Mesenchymal stem cell (in vitro differentiated cells and primary cell): ENCODE data around the gene NUDCD3.

Experiments
- DNase-seq: peaks from one replicate; pipeline ENCODE4 v3.0.0-alpha.2; 2013
- H2AFZ ChIP-seq: one replicate; pipeline ENCODE4 v1.6.1; 2013; ENCODE audit warnings: low read depth, mild to moderate bottlenecking, control low read depth, inconsistent platforms, low read length, moderate library complexity
- H2AK5ac ChIP-seq: 2 replicates; pipeline ENCODE4 v1.6.1; 2013; ENCODE audit warnings: low read length, moderate library complexity, mild to moderate bottlenecking, inconsistent platforms; ENCODE audit not compliant: severe bottlenecking
- H2BK120ac ChIP-seq: one replicate; pipeline ENCODE4 v1.6.1; 2013; ENCODE audit warnings: low read depth, mild to moderate bottlenecking, inconsistent platforms, low read length, moderate library complexity
- H2BK12ac ChIP-seq, 2 experiments: one replicate each; pipeline ENCODE4 v1.6.1; 2013; ENCODE audit warnings: inconsistent platforms in 2 of 2, low read length in 2 of 2, mild to moderate bottlenecking in 2 of 2, moderate library complexity in 2 of 2, control low read depth in 1 of 2
- H2BK15ac ChIP-seq: one replicate; pipeline ENCODE4 v1.6.1; 2013; ENCODE audit warnings: mild to moderate bottlenecking, low read depth, inconsistent platforms; ENCODE audit not compliant: poor library complexity, severe bottlenecking
- H2BK5ac ChIP-seq: 2 replicates; pipeline ENCODE4 v1.6.1; 2013; ENCODE audit warnings: low read depth, mild to moderate bottlenecking, low read length, control low read depth, inconsistent platforms; ENCODE audit not compliant: poor library complexity, severe bottlenecking
- H3K14ac ChIP-seq, 2 experiments: one replicate each; pipeline ENCODE4 v1.6.1; 2013; ENCODE audit warnings: inconsistent platforms in 2 of 2, low read length in 2 of 2, control low read depth in 1 of 2, mild to moderate bottlenecking in 1 of 2, moderate library complexity in 1 of 2
- H3K18ac ChIP-seq, 2 experiments: one replicate each; pipeline ENCODE4 v1.6.1; 2013; ENCODE audit warnings: inconsistent platforms in 2 of 2, low read length in 2 of 2, control low read depth in 1 of 2, low read depth in 1 of 2, mild to moderate bottlenecking in 1 of 2
- H3K23ac ChIP-seq, 2 experiments: one replicate each; pipeline ENCODE4 v1.6.1; 2013; ENCODE audit warnings: inconsistent platforms in 2 of 2, low read length in 2 of 2, mild to moderate bottlenecking in 2 of 2, moderate library complexity in 2 of 2, control low read depth in 1 of 2
- H3K27ac ChIP-seq: 2 replicates; pipeline ENCODE4 v1.5.1; 2013; ENCODE audit warnings: mild to moderate bottlenecking, moderate library complexity, low read length, control low read depth, inconsistent platforms; ENCODE audit not compliant: poor library complexity, severe bottlenecking
- H3K27me3 ChIP-seq, 2 experiments: 2 replicates each; pipeline versions ENCODE4 v1.6.1 to v1.7.0; 2013; ENCODE audit warnings: low read length in 2 of 2, mild to moderate bottlenecking in 2 of 2, moderate library complexity in 2 of 2, control low read depth in 1 of 2, inconsistent platforms in 1 of 2; ENCODE audit not compliant: control insufficient read depth in 1 of 2, insufficient read depth in 1 of 2
- H3K36me3 ChIP-seq, 2 experiments: 2 replicates each; pipeline versions ENCODE4 v1.6.1 to v1.7.0; 2013; ENCODE audit warnings: low read length in 2 of 2, control low read depth in 1 of 2, inconsistent platforms in 1 of 2, low read depth in 1 of 2, mild to moderate bottlenecking in 1 of 2; ENCODE audit not compliant: insufficient read depth in 2 of 2, control insufficient read depth in 1 of 2
- H3K4ac ChIP-seq, 2 experiments: one replicate each; pipeline ENCODE4 v1.6.1; 2013; ENCODE audit warnings: inconsistent platforms in 2 of 2, low read length in 2 of 2, mild to moderate bottlenecking in 2 of 2, moderate library complexity in 2 of 2, control low read depth in 1 of 2, low read depth in 1 of 2
- H3K4me1 ChIP-seq: 2 replicates; pipeline ENCODE4 v1.6.1; 2013; ENCODE audit warnings: low read depth, low read length, control low read depth; ENCODE audit not compliant: control insufficient read depth, insufficient read depth
- H3K4me2 ChIP-seq: 2 replicates; pipeline ENCODE4 v1.6.1; 2013; ENCODE audit warnings: low read length, mild to moderate bottlenecking, inconsistent platforms; ENCODE audit not compliant: poor library complexity, severe bottlenecking
- H3K4me3 ChIP-seq, 2 experiments: 2 replicates each; pipeline versions ENCODE4 v1.5.1 to v1.7.0; 2013; ENCODE audit warnings: low read length in 2 of 2, mild to moderate bottlenecking in 2 of 2, control low read depth in 1 of 2, low read depth in 1 of 2; ENCODE audit not compliant: insufficient read depth in 1 of 2
- H3K79me1 ChIP-seq: replicated peaks from 2 replicates; pipeline ENCODE4 v1.6.1; 2013; ENCODE audit warnings: mild to moderate bottlenecking, control low read depth, low read length, inconsistent platforms; ENCODE audit not compliant: poor library complexity, severe bottlenecking
- H3K9ac ChIP-seq: 2 replicates; pipeline ENCODE4 v1.7.0; 2013; ENCODE audit warnings: mild to moderate bottlenecking, low read length, moderate library complexity
- H3K9me3 ChIP-seq: 2 replicates; pipeline ENCODE4 v1.7.0; 2013; ENCODE audit warnings: mild to moderate bottlenecking, low read length; ENCODE audit not compliant: control insufficient read depth
- H4K8ac ChIP-seq: one replicate; pipeline ENCODE4 v1.6.1; 2013; ENCODE audit warnings: inconsistent platforms, mild to moderate bottlenecking, low read length, moderate library complexity
- H4K91ac ChIP-seq: one replicate; pipeline ENCODE4 v1.6.1; 2013; ENCODE audit warnings: mild to moderate bottlenecking, low read length, inconsistent platforms
- WGBS: methylation state at CpG from one replicate; pipeline ENCODE4 v1.1.7; 2013; ENCODE audit warnings: mixed read lengths; 5-methylcytosine and 5-hydroxymethylcytosine counted together

The NUDCD3 gene

GRCh38 chr7:44491229-44491628 is 771 bp upstream of the NUDCD3 start:
- H2BK120ac ChIP-seq, result no peak overlapping the region
- H3K14ac ChIP-seq, result no peak overlapping the region
- H3K36me3 ChIP-seq, result no peaks in the 10 kb centered on the region
- no peak overlapping the region for H3K18ac ChIP-seq
- H3K9me3 ChIP-seq, result no peaks in the 10 kb centered on the region
- H3K4me2 ChIP-seq, result no peak overlapping the region
- no peak overlapping the region for H3K23ac ChIP-seq
- no peak overlapping the region for H4K8ac ChIP-seq
- H2AFZ ChIP-seq, result no peak overlapping the region
- H2BK12ac ChIP-seq, result no peak overlapping the region
- H2BK5ac ChIP-seq, result no peak overlapping the region
- no peak overlapping the region for H4K91ac ChIP-seq
- H3K27me3 ChIP-seq, result peaks cover 0 to 4% of the 10 kb centered on the region in 2 experiments
- peaks cover 3% of the 10 kb centered on the region for H3K4me1 ChIP-seq
- no peak overlapping the region for H3K27ac ChIP-seq
- no peak overlapping the region for H3K4ac ChIP-seq
- peak overlapping the region; percentile 92 for H3K9ac ChIP-seq
- no CpG with 5 or more reads among the region's 3 CpGs for WGBS
- DNase-seq, result no peak
- H3K4me3 ChIP-seq, result peak overlapping the region in 1 of 2 experiments; percentile 95
- H2BK15ac ChIP-seq, result no peak overlapping the region
- peaks cover 2% of the 10 kb centered on the region for H3K79me1 ChIP-seq
- no peak overlapping the region for H2AK5ac ChIP-seq

- Histone ChIP-seq H2BK15ac (no peak overlapping the region), H4K91ac (peak overlapping the region; percentile 79), H3K4me2 (peak overlapping the region; percentile 40), H2BK5ac (no peak overlapping the region), H2AFZ (peak overlapping the region; percentile 7), H2AK5ac (no peak overlapping the region), H3K9ac (peak overlapping the region; percentile 92), H3K27ac (peak overlapping the region; percentile 31), H3K9me3 (no peaks in the 10 kb centered on the region), H3K27me3 (no peaks in the 10 kb centered on the region), H3K36me3 (peaks cover under 1 to 5% of the 10 kb centered on the region in 2 experiments), H3K18ac (peak overlapping the region in 1 of 2 experiments; percentile 59), H3K79me1 (peaks cover 4% of the 10 kb centered on the region), H4K8ac (peak overlapping the region; percentile 78), H2BK12ac (no peak overlapping the region), H3K23ac (peak overlapping the region in 1 of 2 experiments; percentile 92), H3K4ac (peak overlapping the region; percentile 69 to 84), H3K4me1 (peaks cover 3% of the 10 kb centered on the region), H3K4me3 (peak overlapping the region; percentile 85 to 95), H3K14ac (peak overlapping the region in 1 of 2 experiments; percentile 37), H2BK120ac (no peak overlapping the region)
- DNase-seq, result no peak
- under 1% methylated on average over 12 of the region's 19 CpGs for WGBS
Observed at GRCh38 chr7:44489955-44490350, 505 bp downstream of the NUDCD3 start.

- Histone ChIP-seq H3K18ac (no peak overlapping the region), H3K9ac (peak overlapping the region; percentile 92), H2BK15ac (no peak overlapping the region), H3K27ac (no peak overlapping the region), H3K4ac (no peak overlapping the region), H4K91ac (no peak overlapping the region), H3K79me1 (peaks cover 10% of the 10 kb centered on the region), H2BK12ac (no peak overlapping the region), H3K23ac (no peak overlapping the region), H3K4me3 (peak overlapping the region in 1 of 2 experiments; percentile 95), H3K9me3 (peaks cover 3% of the 10 kb centered on the region), H3K4me2 (peak overlapping the region; percentile 49), H3K27me3 (no peaks in the 10 kb centered on the region), H3K4me1 (peaks cover 5% of the 10 kb centered on the region), H2AFZ (no peak overlapping the region), H4K8ac (no peak overlapping the region), H2BK120ac (no peak overlapping the region), H2AK5ac (no peak overlapping the region), H3K14ac (no peak overlapping the region), H3K36me3 (peaks cover 8 to 15% of the 10 kb centered on the region in 2 experiments), H2BK5ac (no peak overlapping the region)
- 93% methylated on average over 3 of the region's 3 CpGs for WGBS
- DNase-seq, result no peak
Observed at GRCh38 chr7:44488955-44489354, 1.5 kb downstream of the NUDCD3 start.

GRCh38 chr7:44486693-44487092 is 3.8 kb downstream of the NUDCD3 start:
- Histone ChIP-seq H2BK15ac (no peak overlapping the region), H3K4me2 (no peak overlapping the region), H3K36me3 (peaks cover 12 to 38% of the 10 kb centered on the region in 2 experiments), H4K91ac (no peak overlapping the region), H3K4ac (no peak overlapping the region), H3K23ac (no peak overlapping the region), H3K79me1 (peaks cover 14% of the 10 kb centered on the region), H2AK5ac (no peak overlapping the region), H3K9me3 (peaks cover 20% of the 10 kb centered on the region), H3K4me1 (peaks cover 5% of the 10 kb centered on the region), H4K8ac (no peak overlapping the region), H3K9ac (peak overlapping the region; percentile 5), H3K27me3 (no peaks in the 10 kb centered on the region), H3K14ac (no peak overlapping the region), H3K4me3 (no peak overlapping the region), H3K18ac (no peak overlapping the region), H2BK120ac (no peak overlapping the region), H2BK12ac (no peak overlapping the region), H2BK5ac (no peak overlapping the region), H3K27ac (no peak overlapping the region), H2AFZ (no peak overlapping the region)
- WGBS, result 100% methylated on average over 1 of the region's 1 CpG
- DNase-seq, result peak; percentile 72
